Adipose tissue (tissue), 3 donors: ENCODE data around the gene CACNA1H. TPM values are rescaled to one million over a fixed set of nuclear protein-coding genes. Genes with fewer than 3 reads are reported as not detected.
"Not testable (repeated sequence)": the region's sequence is repeated elsewhere in the genome, so short reads cannot be mapped to it uniquely, and the experiment has no call there.

Source experiments
- H3K27ac ChIP-seq: one replicate; pipeline ENCODE4 v1.5.1; 2013; ENCODE audit warnings: low read depth, low read length
- WGBS, 3 donors: extraction: QIAGEN DNeasy Blood & Tissue Kit; methylation state at CpG; one replicate each; pipeline ENCODE4 v1.1.7; 2013; 5-methylcytosine and 5-hydroxymethylcytosine counted together
- polyA plus RNA-seq, 3 donors: library from polyadenylated mRNA; stranded (reverse); fragments of 200-250 nt; gene quantifications; one replicate each; pipeline ENCODE4 v1.2.3, GENCODE V29; 2013
- donor health status: healthy with polysubstance abuse.
- donor health status: Bipolar disorder and iron deficiency.
- donor health status: healthy.

The CACNA1H gene
- polyA plus RNA-seq, 3 donors: 2.9 to 11.9 (median 6.5) TPM

DNA sequence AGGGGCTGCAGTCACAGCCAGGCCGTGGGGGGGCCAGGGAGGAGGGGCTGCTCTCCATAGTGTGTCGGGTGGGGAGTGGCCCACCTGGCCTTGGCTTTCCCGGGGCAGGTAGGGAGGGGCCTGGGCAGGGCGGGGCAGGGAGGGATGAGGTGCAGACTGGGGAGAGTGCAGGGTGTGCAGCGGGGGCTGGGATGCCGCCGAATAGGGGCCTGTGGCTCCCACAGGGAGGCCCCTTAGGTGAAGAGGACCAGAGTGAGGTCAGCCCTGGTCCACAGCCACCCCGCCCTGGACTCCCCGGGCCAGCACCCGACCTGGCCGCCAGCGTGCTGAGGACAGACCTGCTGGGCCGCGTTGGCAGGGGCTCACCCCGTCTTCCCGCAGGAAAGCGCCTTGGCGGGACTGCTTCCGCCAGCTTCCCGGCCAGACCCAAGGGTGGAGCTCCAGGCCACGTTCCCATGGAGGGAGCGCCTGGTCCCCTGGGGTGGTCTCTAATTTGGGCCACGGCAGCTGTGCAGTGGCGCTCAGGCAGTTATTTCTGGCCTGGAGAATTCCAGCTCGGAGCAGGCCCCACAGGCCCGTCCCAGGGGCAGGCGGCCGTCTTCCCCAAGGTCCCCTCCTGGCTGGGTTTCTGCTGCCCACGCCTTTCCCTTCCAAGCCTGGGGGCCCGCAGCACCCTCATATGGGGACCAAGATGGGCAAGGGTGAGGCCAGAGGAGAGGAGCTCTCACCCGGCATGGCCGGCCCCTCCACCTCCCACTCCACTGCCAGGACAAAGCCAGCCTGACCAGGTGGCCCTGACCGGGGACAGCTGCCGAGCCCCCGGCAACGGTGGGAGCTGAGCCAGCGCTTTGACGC, 27.9 kb downstream of the CACNA1H start:
- 50 to 68% (median 54%) methylated on average over 35 to 38 of the region's 38 CpGs for WGBS, 3 donors

DNA sequence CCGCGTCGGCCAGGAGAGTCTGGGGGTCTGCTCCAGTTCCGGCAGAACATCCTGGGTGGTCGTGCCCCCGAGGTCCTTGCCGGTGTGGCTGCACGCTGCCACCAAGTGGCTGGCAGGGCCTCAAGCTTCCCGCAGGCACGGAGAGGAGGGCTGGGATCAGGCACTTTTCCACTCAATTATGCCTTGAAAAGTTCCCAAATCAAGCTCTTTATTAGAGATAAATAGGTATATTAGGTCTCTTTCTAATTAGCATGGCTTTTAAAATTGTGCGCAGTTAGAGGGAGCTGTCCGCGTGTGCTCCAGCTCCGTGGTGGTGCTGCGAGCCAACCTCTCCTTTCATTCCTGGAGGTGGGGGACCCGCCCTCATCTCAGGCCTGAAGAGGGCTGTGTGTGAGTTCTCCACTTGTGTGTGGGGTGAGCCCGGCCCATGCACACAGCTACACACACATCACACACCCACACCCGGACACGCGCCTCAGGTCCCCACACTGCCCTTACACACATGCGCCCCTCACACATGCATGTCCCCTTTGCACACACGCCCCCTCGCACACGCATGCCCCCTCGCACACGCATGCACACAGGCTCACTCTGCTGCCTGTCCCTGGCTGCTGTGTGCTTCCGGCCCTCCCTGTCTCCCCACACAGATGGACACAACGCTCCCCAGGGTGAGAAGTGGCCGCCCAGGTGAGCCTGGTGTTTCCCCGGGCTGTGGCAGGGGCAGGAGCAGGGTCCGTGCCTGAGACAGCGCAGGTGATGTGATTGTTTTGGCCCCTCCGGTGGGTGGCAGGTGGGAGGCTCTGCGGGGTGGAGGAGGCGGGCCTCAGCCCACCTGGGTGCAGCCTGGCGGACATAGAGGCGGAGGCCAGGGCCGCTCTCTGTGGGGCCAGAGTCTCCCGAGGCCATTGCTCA, 28.8 kb downstream of the CACNA1H start:
- WGBS, 3 donors: 51 to 53% (median 52%) methylated on average over 36 to 39 of the region's 39 CpGs
- H3K27ac ChIP-seq: no peak overlapping the region

More for the DNA sequence above, 27.9 kb downstream of the CACNA1H start:
- peak overlapping the region; percentile 56 for H3K27ac ChIP-seq

DNA sequence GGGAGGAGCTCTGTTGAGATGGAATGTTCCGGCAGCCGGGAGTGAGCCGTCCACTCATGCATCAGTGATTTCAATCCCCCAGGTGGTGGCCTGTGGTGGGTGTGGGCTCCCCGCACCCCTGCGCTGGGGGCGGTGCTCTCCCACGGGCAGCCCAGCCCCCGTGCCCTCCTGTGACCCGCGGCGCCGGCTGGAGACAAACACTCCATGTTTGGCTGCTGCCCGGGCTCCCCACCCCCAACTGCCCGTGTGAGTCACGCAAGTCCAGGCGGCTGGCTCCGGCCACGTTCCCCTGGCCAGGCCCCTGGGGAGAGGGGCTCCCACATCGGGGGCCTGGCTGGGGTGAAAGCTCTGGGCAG, 29.4 kb downstream of the CACNA1H start:
- no peak overlapping the region for H3K27ac ChIP-seq
- 9 to 25% (median 18%) methylated on average over 13 to 19 of the region's 19 CpGs for WGBS, 3 donors

DNA sequence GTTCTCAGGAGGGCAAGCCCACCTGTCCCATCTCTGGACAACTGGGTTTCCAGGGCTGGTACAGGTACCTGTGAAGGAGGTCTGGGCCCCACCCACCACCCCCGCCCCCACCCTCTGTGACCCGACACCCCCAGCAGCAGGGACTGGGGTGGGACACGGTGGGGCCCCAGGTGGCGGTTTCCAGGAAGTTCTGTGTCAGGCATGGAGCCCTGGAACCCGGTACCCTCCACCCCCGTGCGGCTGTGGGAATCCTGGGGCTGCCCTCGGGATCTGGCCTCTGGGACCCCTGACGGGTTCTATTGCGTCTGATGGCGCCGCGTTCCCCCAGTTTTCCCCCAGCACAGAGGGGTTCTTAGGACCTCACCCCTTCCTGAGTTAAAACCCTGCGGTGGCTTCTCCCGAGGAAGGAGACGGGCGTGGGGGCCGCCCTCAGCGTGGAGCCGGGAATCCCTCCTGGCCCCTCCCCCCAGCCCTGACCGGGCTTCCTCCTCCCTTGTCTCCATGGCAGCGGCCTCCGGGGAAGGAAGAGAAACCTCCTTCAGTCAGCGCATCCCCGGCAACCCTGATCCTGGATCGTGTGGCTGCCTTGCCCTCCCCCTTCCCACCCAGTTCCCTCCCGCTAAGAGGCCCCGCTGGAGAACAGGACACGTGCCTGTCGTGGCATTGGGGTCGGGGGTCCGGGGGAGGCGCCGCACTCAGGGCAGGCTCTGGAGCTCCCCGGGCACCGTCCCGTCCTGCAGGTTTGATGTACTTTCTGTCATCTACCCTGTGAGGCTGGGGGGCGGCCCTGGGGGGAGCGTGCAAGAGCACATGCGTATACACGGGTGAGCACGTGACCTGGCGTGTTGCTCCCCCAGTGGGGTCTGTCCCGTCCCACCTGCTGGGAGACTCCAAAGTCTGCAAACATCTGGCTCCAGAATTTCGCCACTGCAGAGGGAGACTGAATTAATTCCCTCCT, 30.3 kb downstream of the CACNA1H start:
- WGBS, 3 donors: 37 to 55% (median 46%) methylated on average over 38 to 43 of the region's 45 CpGs
- no peak overlapping the region for H3K27ac ChIP-seq

DNA sequence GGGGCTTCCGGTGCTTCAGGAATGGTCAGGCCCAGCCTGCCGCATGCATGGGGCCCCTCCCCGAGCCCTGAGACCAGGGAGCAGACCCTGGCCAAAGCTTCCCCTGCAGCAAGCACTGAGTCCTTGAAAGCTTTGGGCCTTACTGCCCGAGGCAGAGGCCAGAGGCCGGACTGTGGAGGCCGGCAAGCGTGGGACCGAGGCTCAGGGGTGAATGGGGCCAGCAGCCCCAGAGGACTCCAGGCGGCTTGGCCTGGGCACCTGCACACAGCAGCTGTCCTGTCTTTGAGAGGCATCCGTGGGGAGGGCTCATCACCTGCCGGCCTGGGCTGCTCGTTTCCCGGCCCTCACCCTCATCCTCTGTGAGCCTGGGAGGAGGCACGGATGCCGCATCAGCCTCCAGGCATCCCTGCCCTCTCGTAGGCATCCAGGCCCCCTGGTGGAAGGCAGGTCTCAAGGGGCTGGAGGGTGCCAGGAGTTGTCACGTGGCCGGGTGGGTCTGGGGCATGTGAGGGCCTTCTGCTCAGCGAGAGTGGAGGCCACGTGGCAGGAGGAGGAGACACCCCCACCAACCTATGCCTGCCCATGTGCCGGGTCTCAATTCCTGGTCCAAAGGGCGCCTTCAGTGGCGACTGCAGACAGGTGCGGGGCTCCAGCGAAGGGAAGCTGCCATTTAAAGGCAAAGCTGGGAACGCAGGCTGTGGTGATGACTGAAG, 31.4 kb downstream of the CACNA1H start:
- H3K27ac ChIP-seq: no peak overlapping the region
- WGBS, 3 donors: 77 to 90% (median 86%) methylated on average over 25 to 26 of the region's 26 CpGs

DNA sequence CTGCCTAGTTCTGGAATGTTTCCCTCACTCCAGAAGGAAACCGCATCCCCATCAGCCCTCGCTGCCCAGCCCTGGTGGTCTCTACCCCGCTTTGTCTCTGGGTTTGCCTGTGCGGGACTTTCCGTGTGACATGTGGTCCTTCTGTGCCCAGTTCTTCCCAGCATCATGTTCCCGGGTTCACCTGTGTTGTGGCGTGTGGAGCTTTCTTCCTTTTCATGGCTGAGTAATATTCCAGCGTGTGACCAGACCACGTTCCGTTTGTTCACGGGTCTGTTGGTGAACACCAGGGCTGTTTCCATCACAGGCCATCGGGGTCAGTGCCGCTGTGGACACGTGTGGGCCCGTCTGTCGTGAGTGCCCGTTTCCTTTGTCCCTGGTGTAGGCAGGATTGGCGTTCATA, 32.1 kb downstream of the CACNA1H start:
- H3K27ac ChIP-seq: no peak overlapping the region
- 95 to 97% (median 97%) methylated on average over 18 of the region's 18 CpGs for WGBS, 3 donors

DNA sequence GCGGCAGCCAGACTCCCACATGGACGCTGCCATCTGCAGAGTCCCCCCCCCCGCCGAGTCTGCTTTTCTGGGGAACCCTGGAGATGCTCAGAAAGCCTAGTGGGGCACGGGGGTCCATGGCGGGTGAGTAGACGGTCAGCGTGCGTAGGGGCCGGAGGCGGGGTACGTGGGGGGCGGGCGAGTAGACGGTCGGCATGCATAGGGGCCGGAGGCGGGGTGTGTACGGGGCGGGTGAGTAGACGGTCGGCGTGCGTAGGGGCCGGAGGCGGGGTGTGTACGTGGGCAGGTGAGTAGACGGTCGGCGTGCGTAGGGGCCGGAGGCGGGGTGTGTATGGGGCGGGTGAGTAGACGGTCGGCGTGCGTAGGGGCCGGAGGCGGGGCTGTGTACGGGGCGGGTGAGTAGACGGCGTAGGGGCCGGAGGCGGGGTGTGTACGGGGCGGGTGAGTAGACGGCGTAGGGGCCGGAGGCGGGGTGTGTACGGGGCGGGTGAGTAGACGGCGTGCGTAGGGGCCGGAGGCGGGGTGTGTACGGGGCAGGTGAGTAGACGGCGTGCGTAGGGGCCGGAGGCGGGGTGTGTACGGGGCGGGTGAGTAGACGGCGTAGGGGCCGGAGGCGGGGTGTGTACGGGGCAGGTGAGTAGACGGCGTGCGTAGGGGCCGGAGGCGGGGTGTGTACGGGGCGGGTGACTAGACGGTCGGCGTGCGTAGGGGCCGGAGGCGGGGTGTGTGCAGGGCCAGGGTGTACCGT, 32.7 kb downstream of the CACNA1H start:
- not testable (repeated sequence) for H3K27ac ChIP-seq
- 81 to 89% (median 86%) methylated on average over 31 to 77 of the region's 86 CpGs for WGBS, 3 donors

DNA sequence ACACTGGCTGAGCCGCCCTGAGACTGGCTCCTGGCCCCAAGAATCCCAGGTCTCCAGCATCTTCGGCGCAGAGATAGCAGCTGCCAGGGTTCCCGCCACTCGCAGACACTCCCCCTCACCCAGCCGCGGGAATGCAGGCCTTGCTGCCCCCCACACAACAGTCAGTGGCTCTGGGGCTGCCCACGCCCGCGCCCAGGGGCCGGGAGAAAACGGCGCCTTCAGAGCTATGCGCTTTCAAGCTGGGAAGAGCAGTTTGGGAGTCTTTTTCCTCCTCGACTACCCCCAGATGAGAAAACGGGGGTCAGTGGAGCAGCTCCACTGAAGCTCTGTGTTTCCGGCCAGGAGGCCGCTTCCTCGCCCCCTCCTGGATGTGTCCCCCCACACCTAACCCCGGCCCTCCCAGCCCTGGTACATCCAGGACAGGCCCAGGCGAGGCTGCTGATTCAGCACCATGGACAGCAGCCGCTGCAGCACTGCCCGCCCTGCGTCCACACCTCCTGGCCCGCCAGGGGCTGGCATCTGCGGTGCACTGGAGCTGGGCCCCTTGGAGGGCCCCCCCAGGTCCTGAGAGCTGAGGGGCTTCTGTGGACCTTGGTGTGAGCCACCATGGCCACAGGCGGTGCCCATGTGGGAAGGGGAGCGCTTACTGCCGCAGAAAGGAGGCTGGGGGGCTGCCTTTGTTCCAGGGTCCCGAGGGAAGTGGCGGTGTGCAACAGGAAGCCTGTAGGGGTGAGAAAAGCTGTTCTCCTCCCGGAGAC, 35.7 kb downstream of the CACNA1H start:
- 39 to 42% (median 41%) methylated on average over 32 of the region's 32 CpGs for WGBS, 3 donors
- H3K27ac ChIP-seq: no peak overlapping the region

DNA sequence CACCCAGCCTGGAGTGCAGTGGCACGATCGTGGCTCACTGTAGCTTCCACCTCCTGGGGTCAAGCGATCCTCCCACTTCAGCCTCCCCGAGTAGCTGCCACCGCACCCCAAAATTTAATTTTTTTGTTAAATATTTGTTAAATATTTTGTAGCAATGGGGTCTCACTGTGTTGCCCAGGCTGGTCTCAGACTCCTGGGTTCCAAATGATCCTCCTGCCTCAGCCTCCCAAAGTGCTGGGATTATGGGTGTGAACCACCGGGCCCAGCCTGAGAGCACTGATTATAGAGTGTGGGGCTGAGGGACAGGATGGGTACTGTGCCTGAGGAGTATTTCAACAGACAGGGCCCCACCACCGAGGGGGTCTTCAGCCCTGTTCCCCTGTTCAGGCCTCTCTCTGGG, 36.5 kb downstream of the CACNA1H start:
- no peak overlapping the region for H3K27ac ChIP-seq
- WGBS, 3 donors: 62 to 71% (median 70%) methylated on average over 7 of the region's 7 CpGs

DNA sequence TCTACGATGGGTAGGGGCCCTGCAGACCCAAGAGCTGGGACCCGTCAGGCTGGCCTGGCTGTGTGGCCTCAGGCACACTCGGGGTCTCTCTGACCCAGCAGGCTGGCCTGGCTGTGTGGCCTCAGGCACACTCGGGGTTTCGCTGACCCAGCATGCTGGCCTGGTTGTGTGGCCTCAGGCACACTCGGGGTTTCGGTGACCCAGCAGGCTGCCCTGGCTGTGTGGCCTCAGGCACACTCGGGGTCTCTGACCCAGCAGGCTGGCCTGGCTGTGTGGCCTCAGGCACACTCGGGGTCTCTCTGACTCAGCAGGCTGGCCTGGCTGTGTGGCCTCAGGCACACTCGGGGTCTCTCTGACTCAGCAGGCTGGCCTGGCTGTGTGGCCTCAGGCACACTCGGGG, 37.9 kb downstream of the CACNA1H start:
- H3K27ac ChIP-seq: not testable (repeated sequence)
- 87 to 91% (median 87%) methylated on average over 11 of the region's 11 CpGs for WGBS, 3 donors

DNA sequence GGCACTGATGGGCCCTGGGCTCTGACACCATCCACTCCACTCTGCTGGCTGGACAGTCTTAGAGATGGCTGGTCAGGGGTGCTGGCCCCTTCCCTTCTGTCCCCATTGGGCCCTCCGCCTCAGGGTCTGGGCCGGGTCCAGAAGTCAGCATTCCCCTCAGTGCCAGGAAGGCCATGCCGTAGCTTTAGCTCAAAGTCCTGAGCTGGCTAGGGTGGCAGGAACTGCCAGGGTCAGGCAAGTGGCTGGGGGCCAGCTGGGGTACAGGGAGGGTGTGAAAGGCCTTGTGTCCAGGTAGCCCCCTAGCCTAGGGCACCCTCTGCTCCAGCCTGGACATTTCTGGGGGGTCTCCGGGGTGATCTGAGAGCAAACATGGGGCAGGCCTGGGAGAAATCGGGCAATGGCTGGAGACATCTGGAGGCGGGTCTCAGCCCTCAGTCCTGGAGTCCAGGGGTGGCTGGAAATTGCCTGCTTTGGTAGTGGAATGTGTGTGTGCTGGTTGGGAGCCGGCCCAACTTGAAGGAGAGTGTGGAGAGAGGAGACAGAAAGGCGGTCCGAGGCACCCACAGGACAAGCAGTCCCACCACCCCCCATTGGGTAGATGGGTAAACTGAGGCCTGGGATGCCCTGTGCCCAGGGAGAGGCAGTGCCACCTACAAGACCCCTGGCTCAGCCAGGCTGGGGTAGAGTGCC, 39.6 kb downstream of the CACNA1H start:
- no peak overlapping the region for H3K27ac ChIP-seq
- 74 to 80% (median 77%) methylated on average over 9 of the region's 9 CpGs for WGBS, 3 donors

DNA sequence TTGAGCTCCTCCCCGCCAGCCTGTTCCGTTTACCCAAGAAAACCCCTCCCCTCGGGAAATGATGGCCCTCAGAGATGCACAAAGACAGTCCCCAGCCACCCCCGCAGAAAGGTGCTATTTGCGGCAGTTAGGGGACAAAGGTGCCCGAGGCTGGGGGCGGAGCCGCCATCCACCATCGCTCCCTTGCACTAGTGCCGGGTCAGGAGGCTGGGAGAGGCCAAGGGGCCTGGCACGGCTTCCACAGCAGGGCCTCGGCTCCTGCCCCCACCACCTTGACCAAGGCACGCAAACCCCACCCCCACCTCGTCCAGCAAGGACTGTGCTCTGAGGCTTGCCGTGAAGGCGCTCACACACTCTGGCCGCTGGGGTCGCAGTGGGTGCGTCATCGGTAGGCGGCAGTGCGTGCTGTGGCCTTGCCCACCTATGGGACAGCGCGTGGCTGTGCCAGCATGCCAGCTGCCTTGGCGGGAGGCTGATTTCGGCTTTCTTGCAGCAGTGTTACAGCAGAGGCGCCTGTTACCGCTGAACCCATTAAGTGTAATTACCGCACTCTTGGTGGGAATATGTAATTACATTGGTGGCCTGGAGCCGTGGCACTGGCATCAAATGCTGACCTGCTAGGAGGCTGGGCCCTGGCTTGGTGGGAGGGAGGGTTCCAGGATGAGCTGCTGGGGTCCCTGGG, 40.4 kb downstream of the CACNA1H start:
- WGBS, 3 donors: 69 to 77% (median 76%) methylated on average over 29 to 30 of the region's 30 CpGs
- no peak overlapping the region for H3K27ac ChIP-seq

DNA sequence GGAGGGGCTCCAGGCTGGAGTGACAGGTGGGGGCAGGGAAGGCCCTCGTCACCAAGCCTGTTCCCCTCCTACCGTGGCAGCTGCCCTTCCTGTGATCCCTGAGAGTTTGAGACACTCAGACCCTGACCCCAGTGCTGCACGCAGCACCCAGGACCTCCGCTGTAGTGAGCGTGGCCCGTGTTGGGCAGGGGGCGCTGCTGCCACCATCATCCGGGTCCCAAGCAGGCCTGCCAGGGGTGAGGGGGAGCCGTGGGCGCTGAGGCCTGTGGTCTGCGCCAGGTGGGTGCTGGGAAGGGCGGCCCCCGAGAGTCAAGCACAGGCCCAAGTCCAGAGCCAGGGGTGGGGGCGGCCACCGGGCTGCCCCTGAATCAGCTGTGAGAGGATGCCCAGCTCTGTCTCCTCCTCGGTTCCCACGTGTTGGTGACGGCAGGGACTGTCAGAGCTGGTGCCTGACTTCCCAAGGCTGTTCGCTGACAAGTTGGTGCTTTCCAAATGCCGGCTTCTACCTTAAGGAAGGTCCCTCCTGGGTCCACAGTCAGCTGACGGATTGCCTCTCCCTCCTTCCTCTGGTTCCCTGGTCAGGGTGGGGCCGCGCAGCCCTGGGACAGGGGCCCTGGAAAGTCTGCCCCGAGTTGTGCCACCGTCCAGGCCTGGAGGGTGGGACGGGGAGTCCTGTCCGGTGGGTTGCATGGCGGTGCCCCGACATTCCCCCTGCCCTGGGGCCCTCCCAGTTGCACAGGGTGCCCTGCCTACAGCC, 41.1 kb downstream of the CACNA1H start:
- H3K27ac ChIP-seq: no peak overlapping the region
- 67 to 71% (median 69%) methylated on average over 29 of the region's 29 CpGs for WGBS, 3 donors

DNA sequence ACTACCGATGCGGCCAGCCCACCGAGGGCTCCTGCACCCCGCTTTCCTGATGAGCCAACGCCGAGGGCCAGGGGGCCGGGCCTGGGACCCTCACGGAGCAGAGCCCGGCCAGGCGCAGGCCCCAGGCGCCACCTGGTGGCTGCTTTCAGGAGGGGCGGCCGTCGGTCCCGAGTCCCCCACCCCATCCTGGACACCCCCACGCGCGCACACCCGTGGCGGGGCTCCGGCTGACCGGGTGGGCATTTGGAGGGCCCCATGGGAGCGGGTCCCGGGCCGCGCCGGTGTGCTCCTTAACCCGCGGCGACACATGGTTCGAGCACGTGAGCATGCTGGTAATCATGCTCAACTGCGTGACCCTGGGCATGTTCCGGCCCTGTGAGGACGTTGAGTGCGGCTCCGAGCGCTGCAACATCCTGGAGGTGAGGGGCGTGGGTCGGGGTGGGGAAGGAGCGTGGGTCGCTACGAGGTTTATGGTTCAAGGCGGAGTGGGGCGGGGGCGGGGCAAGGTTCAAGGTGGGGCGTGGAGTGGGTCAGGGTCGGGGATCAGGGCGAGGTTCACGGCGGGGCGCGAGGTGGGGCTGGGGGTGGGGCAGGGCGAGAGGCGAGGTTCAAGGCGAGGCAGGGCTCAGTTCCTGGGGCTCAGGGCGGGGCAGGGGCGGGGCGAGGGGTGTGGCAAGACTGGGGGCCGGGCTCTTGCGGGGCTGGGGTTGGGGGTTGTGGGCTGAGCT, 41.9 kb downstream of the CACNA1H start:
- no peak overlapping the region for H3K27ac ChIP-seq
- WGBS, 3 donors: 21 to 31% (median 23%) methylated on average over 56 to 61 of the region's 61 CpGs
